CD4-positive, alpha-beta T cell treated with Interleukin-1 beta for 1 hour (primary cell): Measurements from ENCODE around the gene SPDYE16.
"Not testable (repeated sequence)": the region's sequence is repeated elsewhere in the genome, so short reads cannot be mapped to it uniquely, and the experiment has no call there.

Source experiments
- DNase-seq, 2 donors: peaks; one replicate each; pipeline ENCODE4 v3.0.0-alpha.2; 2020 to 2022

The SPDYE16 gene

GRCh38 chr7:76543197-76543596 is at the start of gene SPDYE16:
TSS of gene SPDYE16 (minus strand) at chr7:76543297. CDS start at chr7:76541459, 1,838 bp downstream.
- not testable (repeated sequence) for DNase-seq

- DNase-seq: not testable (repeated sequence)
Measured at GRCh38 chr7:76592694-76593093, 49.6 kb upstream of the SPDYE16 start.

GRCh38 chr7:76591602-76592304 is 48.7 kb upstream of the SPDYE16 start:
- not testable (repeated sequence) for DNase-seq

GRCh38 chr7:76591033-76591432 is 47.9 kb upstream of the SPDYE16 start:
- DNase-seq: not testable (repeated sequence)

GRCh38 chr7:76588586-76588985 is 45.5 kb upstream of the SPDYE16 start:
- DNase-seq: not testable (repeated sequence)

- not testable (repeated sequence) for DNase-seq
Measured at GRCh38 chr7:76586585-76587315, 43.7 kb upstream of the SPDYE16 start.

- not testable (repeated sequence) for DNase-seq
Measured at GRCh38 chr7:76583636-76584281, 40.7 kb upstream of the SPDYE16 start.

GRCh38 chr7:76582848-76583631 is 39.9 kb upstream of the SPDYE16 start:
- peak in 1 of 2 donors; percentile 16 for DNase-seq

GRCh38 chr7:76575919-76576655 is 33.0 kb upstream of the SPDYE16 start:
- DNase-seq: not testable (repeated sequence)

- DNase-seq: not testable (repeated sequence)
Measured at GRCh38 chr7:76575431-76575830, 32.3 kb upstream of the SPDYE16 start.

GRCh38 chr7:76572296-76572695 is 29.2 kb upstream of the SPDYE16 start:
- not testable (repeated sequence) for DNase-seq

- DNase-seq: not testable (repeated sequence)
Measured at GRCh38 chr7:76570324-76570775, 27.3 kb upstream of the SPDYE16 start.

- not testable (repeated sequence) for DNase-seq
Measured at GRCh38 chr7:76568742-76569141, 25.6 kb upstream of the SPDYE16 start.

GRCh38 chr7:76567753-76568152 is 24.7 kb upstream of the SPDYE16 start:
- not testable (repeated sequence) for DNase-seq

- not testable (repeated sequence) for DNase-seq
Measured at GRCh38 chr7:76567311-76567710, 24.2 kb upstream of the SPDYE16 start.

- not testable (repeated sequence) for DNase-seq
Measured at GRCh38 chr7:76565001-76565400, 21.9 kb upstream of the SPDYE16 start.

- DNase-seq: not testable (repeated sequence)
Measured at GRCh38 chr7:76561342-76561741, 18.2 kb upstream of the SPDYE16 start.

- not testable (repeated sequence) for DNase-seq
Measured at GRCh38 chr7:76560157-76560556, 17.1 kb upstream of the SPDYE16 start.

GRCh38 chr7:76559685-76560084 is 16.6 kb upstream of the SPDYE16 start:
- not testable (repeated sequence) for DNase-seq

GRCh38 chr7:76551992-76552391 is 8.9 kb upstream of the SPDYE16 start:
- not testable (repeated sequence) for DNase-seq

GRCh38 chr7:76549855-76550248 is 6.8 kb upstream of the SPDYE16 start:
- DNase-seq: not testable (repeated sequence)
